GM12801 (cell line): Measurements from ENCODE around the gene XRRA1.

Experiments used
- TF ChIP-seq, protein P1 (sequence below): IDR thresholded peaks from one replicate; pipeline ENCODE4 v1.5.1; 2011; ENCODE audit warnings: control low read depth; ENCODE audit not compliant: insufficient read length; ENCODE audit errors: extremely low read depth

Gene XRRA1

GRCh38 chr11:74933765-74934164 is 15.1 kb downstream of the XRRA1 start:
- TF ChIP-seq, protein P1, sequence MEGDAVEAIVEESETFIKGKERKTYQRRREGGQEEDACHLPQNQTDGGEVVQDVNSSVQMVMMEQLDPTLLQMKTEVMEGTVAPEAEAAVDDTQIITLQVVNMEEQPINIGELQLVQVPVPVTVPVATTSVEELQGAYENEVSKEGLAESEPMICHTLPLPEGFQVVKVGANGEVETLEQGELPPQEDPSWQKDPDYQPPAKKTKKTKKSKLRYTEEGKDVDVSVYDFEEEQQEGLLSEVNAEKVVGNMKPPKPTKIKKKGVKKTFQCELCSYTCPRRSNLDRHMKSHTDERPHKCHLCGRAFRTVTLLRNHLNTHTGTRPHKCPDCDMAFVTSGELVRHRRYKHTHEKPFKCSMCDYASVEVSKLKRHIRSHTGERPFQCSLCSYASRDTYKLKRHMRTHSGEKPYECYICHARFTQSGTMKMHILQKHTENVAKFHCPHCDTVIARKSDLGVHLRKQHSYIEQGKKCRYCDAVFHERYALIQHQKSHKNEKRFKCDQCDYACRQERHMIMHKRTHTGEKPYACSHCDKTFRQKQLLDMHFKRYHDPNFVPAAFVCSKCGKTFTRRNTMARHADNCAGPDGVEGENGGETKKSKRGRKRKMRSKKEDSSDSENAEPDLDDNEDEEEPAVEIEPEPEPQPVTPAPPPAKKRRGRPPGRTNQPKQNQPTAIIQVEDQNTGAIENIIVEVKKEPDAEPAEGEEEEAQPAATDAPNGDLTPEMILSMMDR = no peak

DNA sequence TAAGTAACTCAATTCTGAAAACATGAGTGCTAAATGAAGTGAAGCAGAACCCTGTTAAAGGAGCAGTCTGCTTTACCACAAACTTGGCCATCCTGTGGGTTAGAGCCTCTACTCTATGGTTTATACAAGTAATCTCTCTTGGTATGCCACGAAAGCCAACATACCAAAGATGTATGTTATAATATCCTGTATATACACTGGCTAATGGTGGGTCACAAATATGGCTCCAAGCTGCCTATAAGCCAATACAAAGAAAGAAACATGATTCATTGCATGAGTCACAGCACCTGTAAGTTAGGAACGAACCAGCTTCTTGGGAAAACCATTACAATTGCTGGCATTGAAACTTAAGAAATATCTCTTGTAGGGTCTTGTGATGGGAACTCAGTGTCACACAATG is 16.1 kb downstream of the XRRA1 start:
- TF ChIP-seq, protein P1 = no peak

GRCh38 chr11:74932169-74932568 is 16.7 kb downstream of the XRRA1 start:
- TF ChIP-seq, protein P1 = no peak

GRCh38 chr11:74929431-74930363 is 19.2 kb downstream of the XRRA1 start:
- TF ChIP-seq, protein P1 = peak; percentile 66

DNA sequence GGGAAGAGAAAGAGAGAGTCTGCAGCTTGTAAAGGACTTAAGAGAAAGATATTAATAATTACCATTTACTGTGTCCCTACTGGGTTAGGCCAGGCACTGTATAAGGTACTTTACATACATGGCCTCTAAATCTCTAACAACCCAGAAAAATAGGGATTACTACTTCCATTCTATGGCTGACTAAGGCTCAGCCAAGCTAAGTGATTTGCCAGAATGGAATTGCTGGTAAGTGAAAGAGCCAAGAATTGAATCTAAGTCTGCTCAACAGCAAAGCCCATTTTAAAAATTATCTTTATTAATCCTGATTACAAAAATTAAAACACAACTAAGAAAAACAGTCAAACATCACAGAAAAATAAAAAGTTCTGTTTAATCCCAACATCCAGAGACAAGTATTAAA is 21.4 kb downstream of the XRRA1 start:
- TF ChIP-seq, protein P1 = no peak

- TF ChIP-seq, protein P1 = no peak
Observed at GRCh38 chr11:74926304-74927030, 22.4 kb downstream of the XRRA1 start.

- TF ChIP-seq, protein P1 = no peak
Observed at GRCh38 chr11:74925281-74925680, 23.6 kb downstream of the XRRA1 start.
